NCI-H345 treated with DMSO at 0.1 percent for 48 hours (cell line): Measurements from ENCODE around the gene VGLL4.

ENCODE experiments used
- DNase-seq: peaks from one replicate; lab custom pipeline; 2025; ENCODE audit not compliant: unreplicated experiment; lab: John Stamatoyannopoulos, UW

The VGLL4 gene

DNA sequence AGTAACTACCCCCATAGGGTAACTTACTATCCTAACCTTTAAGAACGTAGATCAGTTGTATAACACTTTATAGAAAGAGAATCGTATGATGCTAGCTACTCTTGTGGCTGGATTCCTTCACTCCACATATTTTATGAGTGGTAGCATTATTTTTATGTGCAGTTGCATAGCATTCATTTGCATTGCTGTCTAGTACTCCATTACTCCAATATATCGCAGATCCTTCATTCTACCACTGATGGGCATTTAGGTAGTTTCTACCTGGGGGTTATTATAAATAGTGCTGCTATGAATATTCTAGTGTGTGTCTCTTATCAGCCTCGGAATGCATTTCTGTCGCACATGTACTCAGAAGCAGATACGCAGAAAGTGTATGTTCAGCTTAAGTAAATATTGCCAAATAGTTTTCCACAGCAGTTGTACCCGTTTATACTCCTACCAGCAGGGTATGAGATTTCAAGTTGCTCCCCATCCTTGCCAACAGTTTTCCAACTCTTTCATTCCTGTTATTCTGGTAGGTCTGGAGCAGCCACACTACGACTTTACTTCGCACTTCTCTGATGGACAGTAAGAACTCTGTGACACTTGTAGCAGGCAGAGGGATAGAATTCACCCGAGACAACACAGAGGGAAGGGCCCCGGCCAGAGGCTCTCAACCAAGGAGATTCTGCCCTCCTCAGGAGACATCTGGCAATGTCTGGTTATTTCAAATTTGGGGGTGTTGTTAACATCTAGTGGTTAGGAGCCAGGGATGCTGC, 9.8 kb upstream of the VGLL4 start:
- DNase-seq, result no peak

GRCh38 chr3:11651900-11652299, 8.2 kb upstream of the VGLL4 start:
- no peak for DNase-seq

DNA sequence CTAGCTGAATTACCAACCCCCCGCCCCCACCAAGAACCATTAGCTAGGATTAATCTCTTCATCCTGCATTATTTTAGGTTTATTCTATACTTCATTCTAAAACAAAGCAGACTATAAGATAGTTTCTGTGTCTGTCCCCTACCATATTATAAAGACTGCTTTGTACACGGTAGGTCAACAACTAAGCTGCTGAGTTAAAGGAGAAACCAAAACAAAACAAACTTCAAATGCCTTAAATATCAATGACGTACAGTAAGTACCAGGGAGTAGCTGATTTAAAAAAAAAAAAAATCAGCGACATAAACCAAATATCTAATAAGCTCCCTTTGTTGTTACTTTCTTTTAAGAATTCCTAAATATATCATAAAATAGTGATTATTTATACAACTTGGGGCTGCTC, 7.8 kb upstream of the VGLL4 start:
- no peak for DNase-seq

GRCh38 chr3:11650391-11650790, 6.7 kb upstream of the VGLL4 start:
- no peak for DNase-seq

GRCh38 chr3:11648735-11649134, 5.0 kb upstream of the VGLL4 start:
- no peak for DNase-seq

DNA sequence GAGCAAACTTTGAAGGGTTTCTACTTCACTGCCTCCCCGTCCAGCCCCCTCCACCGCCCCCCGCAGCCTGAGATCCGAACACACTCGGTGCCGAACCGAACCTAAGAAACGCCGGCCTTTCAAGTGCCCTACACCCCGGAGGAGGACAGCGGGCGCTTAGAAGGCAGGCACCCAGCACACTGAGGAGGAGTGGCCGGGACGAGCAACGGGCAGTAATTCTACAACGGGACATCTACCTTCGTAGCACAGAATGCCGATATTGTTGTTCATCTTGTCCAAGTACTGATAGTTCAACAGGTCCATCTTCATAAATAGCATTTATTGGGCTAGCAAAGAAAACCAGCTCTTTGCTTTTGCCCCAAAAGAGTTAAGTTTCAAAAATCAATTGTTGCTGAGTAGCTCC, 513 bp downstream of the VGLL4 start:
- DNase-seq, result no peak

- no peak for DNase-seq
These were observed 1.1 kb downstream of the VGLL4 start for GRCh38 chr3:11642431-11643191.

DNA sequence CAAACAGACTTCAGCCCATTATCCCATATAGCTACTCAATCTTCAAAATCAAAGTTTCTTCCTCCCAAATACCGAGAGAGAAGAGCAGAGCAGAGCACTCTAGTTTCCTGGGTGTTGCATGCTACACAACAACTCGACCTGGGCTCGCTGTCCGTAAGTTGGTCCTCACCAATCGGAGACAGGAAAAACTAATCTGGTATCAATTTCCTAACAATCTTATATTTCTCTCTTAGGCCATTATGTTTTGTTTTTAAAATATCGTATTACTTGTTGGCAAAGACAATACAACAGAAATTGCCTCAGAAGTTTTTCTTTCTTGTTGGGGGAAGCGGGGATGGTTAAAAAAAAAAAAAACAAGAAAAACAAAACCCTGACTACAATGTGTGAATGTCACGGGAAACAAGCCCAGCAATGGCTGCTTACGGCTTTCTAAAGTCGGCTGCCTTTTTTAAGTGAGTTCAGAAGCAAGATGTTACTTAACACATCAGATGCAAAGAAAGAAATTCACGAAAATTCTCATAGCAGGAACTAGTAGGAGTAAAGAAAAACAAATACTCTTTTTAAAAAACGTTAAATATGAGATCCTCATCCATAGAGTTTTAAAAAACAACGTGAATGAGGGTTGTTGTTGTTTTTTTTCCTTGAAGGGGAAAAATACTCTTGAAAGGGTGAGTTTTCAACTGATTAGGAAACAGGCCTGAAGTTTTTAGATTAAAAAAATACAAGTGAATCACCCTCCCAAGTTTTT, 1.9 kb downstream of the VGLL4 start:
- DNase-seq, result no peak

DNA sequence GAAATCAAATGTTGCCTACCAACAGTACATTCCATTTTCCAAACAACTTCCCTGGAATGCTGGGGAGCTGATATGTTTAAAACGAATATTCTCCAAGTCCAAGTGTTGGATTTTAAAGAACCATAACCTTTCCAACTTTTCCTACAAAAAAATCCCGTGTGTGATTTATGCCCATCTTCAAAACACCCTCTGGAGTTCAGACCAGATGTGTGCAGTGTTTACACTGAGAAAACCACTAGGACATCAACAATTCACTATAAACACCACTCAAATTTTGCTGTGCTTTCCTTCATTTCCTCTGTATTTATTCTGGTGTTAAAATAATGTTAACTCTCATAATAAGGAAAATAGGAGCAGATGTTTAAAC, 2.4 kb downstream of the VGLL4 start:
- DNase-seq, result no peak

GRCh38 chr3:11640009-11640673, 3.6 kb downstream of the VGLL4 start:
- no peak for DNase-seq

DNA sequence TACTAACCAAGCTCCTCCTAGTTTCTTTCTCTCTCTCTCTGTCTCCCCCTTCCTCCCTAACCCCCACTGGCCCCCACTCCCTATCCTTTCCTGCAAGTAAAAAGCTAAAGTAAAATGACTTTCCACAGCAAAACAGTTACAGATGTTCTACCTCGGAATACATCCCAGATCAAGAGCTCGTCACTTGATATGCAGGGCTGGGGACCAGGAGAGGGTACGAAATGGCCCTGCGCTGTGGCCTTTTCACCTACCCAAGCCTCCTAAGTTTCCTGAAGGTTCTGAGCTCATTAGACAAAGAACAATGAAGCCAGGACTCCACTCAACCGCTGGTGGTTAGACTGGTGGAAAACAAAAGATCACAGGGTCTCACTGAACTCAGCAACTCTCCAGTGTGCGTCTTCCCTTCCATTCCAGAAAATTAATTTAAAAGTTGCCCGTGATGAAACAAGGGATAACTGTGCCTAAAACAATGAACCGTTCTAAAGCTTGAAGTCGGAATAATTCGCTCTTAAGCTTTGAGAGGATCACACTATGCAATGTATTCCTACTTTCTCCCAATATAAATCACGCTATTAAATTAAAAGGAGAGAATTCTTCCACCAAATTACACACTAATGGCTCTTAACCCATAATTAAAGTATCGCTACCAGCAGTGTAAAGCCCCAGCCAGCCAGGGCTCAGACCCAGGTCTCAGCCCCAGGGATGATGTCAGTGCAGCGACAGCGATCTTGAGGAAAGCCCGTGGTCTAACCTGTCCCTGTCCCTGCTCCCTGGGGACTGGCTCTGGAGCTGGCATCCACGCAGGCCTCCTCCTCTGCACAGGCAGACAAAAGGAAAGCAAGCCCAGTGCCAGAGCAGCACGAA, 5.0 kb downstream of the VGLL4 start:
- DNase-seq, result no peak

GRCh38 chr3:11637901-11638458, 5.7 kb downstream of the VGLL4 start:
- no peak for DNase-seq

DNA sequence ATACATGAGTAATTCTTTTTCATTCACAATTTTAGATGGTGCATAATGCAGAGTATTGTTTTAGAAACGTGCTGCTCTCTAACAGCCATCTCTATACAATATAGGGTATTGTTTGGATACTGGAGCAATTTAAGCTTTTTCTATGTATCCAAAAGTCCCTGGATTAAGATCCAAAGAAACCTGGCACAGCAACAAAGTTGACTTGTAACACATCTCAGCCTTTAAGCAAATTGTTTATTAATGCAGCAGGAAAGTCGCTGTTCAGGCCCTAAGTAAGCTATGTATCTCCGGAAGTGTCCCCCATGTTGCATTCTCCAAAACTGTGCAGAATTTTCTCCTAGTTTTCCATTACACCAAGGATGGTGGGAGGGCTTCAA, 7.3 kb downstream of the VGLL4 start:
- no peak for DNase-seq

GRCh38 chr3:11635680-11636393, 7.9 kb downstream of the VGLL4 start:
- DNase-seq, result no peak

- no peak for DNase-seq
These were observed 8.6 kb downstream of the VGLL4 start for GRCh38 chr3:11634974-11635612.

- DNase-seq, result no peak
These were observed 9.6 kb downstream of the VGLL4 start for GRCh38 chr3:11634081-11634635.

- no peak for DNase-seq
These were observed 10.7 kb downstream of the VGLL4 start for GRCh38 chr3:11632966-11633365.

- no peak for DNase-seq
These were observed 11.2 kb downstream of the VGLL4 start for GRCh38 chr3:11632564-11632963.

GRCh38 chr3:11631820-11632219, 11.9 kb downstream of the VGLL4 start:
- DNase-seq, result no peak
